ENCODE measurements around the gene RERG.
"Not testable (repeated sequence)": the region's sequence is repeated elsewhere in the genome, so short reads cannot be mapped to it uniquely, and the experiment has no call there.

The RERG gene

DNA sequence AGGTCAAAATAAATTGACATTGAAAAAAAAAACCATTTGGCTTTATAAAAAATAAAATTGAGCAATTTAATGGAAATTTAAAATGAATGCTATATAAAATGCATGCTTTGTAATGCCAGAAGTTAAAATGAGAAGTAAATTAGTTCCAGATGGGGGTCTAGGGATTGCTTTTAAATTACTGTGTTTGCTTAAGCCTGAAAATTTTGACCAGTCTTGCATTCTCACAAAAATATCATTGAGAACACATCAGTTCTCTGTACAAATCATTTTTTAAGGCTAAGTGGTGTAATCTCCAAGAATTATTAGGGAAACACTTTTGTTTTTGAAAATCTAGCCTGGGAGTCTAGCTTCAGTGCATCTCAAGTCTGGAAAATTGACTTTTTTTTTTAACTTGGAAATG, 90.7 kb downstream of the RERG start:
- no peak for DNase-seq

DNA sequence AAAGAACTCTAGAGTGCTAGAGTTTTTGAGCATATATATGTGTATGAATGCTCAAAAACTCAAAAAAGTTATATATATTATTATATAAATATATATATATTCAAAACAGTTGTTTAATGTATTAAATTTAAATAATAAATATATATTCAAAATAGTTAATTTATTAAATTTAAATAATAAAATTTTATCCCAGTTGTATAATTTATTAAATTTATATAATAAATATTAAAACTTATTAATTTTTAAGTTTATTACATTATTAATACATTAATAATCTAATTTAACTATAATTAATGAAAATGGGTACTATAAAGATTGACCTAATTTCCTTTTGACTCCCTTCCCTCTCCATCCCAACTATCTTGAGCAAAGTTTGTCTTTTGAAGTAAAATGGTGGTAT, 97.8 kb downstream of the RERG start:
- DNase-seq, result no peak

DNA sequence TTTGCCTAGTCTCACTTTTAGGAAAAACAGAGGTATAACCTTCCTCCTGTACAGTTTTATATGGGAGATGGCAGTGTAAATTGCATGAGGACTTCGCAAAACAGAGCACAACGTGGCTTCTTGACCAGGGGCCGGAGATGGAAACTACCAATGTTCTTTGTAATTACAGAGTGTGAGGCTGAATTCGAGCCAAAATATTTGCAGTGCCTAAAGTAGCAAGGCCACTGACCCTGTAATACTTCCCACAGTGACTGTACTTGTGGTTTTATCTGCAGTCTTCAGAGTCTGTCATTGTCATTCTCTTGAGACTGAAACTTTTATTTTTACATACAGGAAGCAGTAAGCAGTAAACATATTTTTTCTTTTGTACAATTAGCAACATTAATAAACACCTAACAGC, 98.9 kb downstream of the RERG start:
- DNase-seq, result no peak

DNA sequence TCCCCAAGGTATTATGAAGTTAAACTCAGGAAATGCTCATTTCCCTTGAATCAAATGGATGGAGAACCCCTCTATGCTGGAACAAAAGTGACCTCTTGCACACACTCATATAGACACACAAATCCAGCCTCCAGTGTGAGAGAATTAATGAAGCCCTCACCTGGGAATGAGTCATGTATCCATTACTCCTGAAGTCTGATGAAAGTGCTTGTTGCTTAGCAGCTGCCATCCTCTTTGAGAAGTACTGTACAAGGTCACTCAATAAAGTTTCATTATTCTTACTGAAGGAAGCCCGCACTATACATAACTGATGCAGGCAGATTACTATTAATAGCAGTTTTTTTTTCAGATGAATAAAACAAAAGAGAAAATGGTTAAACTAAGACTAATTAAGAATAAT, 102.3 kb downstream of the RERG start:
- DNase-seq, result no peak

DNA sequence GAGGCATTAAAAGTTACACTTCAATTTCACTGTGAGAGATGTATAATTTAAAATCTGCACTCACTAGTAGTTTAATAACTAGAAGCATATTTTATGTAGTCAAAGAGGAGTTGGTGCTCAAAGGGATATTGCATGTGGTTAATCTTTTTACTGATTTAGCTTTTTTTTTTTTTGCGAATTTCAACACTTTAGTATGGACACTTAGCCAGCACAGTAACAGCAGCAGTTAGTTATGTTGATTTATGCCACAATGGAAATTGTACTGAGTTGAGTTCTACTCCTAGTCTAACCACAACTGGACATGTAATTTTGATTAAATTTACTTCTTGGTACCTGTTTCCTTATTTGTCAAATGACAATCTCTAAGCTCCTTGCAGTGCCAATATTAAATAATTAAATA, 104.2 kb downstream of the RERG start:
- no peak for DNase-seq

DNA sequence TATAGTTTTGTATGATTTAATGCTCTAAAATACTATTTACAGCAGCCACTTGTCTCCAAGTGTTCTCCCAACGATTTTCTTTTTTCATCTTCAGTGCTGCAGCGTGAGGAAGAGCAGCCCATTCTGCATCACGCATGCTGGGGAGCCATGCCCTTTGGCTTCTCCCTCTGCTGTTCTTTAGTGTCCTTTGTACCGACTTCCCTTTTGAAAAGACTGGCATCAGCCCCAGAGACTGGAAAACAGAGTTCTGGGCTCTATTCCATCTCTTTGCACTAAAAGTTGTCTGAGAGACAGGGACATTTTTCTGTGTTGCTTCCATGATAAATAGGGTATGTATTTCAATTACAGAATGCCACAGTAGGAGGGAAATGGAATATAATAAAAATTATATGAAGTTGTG, 105.1 kb downstream of the RERG start:
- DNase-seq, result no peak

DNA sequence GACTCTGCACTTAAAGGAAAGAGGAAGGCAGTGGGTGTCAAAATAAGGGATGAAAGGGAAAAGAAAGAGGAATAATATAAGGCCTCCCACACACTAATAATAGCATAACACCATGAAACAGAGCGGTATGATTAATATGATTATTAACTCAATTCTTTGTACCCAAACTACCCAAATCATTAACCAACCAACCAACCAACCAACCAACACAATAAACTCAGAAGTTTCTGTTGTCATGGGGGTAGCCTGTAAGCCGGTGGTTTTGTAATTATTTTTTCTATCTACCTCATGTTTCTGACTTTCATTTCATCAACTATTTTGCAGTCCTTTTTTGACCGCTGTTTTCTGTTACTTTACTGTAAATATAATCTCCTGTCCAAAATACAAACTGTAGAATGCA, 105.8 kb downstream of the RERG start:
- no peak for DNase-seq

DNA sequence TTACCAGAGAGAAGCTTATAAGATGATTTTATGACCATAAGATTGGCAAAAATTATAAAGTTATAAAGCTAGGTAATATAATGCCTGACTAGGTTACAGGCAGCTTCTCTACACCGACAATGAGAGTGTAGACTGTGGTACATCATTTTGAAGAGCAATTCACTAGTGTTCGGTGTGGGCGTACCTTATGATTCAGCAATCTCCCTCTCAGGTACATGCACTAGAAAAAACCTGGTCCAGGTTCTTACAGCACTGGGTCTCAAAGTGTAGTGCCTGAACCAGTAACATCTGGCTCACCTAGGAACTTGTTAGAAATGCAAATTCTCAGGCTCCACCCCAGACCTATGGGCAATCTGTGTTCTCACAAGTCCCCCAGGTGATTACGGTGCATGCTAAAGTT, 106.7 kb downstream of the RERG start:
- no peak for DNase-seq

DNA sequence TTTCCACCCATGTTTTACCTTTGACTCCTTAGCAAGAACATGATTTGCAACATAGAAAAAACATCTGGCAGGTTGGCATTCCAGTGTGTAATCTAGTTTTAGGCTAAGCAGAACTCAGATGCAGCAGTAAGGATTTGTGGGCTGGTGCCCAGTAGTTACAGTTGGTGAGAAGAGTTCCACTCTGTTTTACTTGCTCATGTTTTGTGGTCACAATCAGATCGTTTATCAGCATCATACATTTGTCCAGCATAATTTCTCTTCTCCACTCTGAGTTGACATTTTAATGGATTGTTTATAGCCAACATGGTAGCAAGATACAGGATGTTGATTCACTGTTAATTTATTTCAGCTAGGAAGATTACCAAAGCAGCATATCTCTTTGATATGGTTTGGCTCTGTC, 128.4 kb downstream of the RERG start:
- no peak for DNase-seq

DNA sequence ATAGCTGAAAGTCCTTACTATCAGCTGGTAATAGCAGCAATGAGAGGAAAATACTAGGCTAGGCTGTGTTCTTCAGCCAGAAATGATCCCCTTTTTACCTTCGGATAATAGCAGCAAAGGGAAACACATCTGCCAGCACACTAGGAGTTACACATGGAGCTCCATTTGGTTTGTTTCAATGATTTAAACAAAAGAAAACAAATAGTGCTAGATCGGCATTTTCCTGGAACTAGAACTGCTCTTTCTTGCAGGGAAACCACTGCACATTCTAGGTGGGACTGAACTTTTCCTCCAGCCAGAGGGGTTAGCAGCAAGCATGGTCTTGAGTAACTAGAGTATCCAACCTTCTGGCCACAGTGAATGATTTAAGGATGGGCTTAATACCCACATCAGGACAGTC, 130.8 kb downstream of the RERG start:
- no peak for DNase-seq

DNA sequence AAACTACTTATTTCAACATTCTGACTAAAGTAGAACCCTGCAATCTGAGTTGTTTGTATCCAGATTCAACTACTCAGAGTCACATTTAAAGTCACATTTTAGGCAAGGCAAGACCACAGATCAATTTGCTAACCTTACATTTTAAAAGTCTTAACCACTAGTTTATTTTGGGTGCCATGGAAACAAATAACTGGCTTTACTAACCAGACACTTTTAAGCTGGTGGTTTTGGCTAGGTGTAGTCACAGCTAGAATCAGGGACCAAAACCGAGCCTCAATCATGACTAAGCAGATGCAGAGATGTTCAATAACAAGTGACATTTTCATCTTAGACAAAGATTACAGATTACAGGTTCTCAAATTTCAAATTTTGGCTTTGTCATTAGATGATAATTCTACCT, 133.1 kb downstream of the RERG start:
- no peak for DNase-seq

DNA sequence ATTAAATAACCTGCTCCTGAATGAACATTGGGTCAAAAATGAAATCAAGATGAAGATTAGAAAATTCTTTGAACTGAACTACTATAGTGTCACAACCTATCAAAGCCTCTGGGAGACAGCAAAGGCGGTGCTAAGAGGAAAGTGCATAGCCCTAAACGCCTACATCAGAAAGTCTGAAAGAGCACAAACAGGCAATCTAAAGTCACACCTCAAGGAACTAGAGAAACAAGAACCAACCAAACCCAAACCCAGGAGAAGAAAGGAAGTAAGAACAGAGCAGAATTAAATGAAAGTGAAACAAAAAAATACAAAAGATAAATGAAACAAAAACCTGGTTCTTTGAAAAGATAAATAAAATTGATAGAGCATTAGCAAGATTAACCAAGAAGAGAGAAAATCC, 143.5 kb downstream of the RERG start:
- not testable (repeated sequence) for DNase-seq

DNA sequence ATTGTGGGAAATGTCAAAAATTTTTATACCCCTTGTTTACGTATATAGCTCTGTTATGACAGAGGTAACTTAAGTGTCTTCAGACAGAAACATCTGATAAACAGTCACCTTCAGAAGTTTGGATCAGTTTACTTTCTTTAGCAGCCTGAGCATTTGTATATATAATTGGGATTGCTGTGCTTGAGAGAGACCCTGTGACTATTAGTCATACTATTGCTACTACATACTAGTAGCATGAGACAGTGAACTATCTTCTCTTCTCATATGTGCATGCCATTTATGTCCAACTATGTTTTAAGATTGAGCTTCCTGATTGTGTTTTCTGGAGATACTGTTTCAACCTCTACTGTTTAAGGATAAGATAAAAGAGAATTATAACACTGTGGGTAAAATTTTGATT, 146.9 kb downstream of the RERG start:
- no peak for DNase-seq

DNA sequence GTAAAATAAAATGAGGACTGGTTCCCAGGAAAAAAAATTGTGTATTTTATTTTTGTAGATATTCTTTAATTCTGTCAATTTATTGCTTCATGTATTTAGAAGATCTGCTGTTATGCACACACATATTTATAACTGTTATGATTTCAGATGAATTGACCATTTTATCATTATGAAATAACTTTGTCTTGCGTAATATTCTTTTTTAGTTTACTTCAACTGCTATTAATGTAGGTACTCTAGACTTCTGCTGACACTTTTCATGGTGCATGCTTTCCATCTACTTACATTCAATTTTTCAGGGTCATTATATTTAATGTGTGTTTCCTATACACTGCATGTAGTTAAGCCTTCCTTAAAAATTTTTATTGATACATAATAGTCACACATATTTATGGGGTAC, 162.1 kb downstream of the RERG start:
- no peak for DNase-seq

Data from NCI-H774 (cell line).